ENCODE data around the gene GP1BB. TPM values are rescaled to one million over a fixed set of nuclear protein-coding genes. Genes with fewer than 3 reads are reported as not detected.

GP1BB gene
- polyA plus RNA-seq, 1 experiment: 0.20 TPM

GRCh38 chr22:19761725-19762567 is 38.6 kb downstream of the GP1BB start:
- ChIA-PET CTCF (no interaction called here), POLR2A (no interaction called here)
- TF ChIP-seq, protein P1, sequence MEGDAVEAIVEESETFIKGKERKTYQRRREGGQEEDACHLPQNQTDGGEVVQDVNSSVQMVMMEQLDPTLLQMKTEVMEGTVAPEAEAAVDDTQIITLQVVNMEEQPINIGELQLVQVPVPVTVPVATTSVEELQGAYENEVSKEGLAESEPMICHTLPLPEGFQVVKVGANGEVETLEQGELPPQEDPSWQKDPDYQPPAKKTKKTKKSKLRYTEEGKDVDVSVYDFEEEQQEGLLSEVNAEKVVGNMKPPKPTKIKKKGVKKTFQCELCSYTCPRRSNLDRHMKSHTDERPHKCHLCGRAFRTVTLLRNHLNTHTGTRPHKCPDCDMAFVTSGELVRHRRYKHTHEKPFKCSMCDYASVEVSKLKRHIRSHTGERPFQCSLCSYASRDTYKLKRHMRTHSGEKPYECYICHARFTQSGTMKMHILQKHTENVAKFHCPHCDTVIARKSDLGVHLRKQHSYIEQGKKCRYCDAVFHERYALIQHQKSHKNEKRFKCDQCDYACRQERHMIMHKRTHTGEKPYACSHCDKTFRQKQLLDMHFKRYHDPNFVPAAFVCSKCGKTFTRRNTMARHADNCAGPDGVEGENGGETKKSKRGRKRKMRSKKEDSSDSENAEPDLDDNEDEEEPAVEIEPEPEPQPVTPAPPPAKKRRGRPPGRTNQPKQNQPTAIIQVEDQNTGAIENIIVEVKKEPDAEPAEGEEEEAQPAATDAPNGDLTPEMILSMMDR (IDR thresholded peaks at IDR 0.05; ENCODE audit: low read depth, low read length): no peak
- peaks cover 21% of the 10 kb centered on the region; the same call in 1 of the 2 replicates for H3K9me3 ChIP-seq (ENCODE audit: control insufficient read depth, insufficient read depth, low read length)
- no peak overlapping the region for H3K27ac ChIP-seq (ENCODE audit: low read depth, low read length)
- H3K27me3 ChIP-seq (ENCODE audit: control insufficient read depth, insufficient read depth, low read length): peaks cover 78% of the 10 kb centered on the region
- no peak for DNase-seq (ENCODE audit: low read depth, low spot score)
- H3K4me3 ChIP-seq (ENCODE audit: low read depth, low read length): no peak overlapping the region

DNA sequence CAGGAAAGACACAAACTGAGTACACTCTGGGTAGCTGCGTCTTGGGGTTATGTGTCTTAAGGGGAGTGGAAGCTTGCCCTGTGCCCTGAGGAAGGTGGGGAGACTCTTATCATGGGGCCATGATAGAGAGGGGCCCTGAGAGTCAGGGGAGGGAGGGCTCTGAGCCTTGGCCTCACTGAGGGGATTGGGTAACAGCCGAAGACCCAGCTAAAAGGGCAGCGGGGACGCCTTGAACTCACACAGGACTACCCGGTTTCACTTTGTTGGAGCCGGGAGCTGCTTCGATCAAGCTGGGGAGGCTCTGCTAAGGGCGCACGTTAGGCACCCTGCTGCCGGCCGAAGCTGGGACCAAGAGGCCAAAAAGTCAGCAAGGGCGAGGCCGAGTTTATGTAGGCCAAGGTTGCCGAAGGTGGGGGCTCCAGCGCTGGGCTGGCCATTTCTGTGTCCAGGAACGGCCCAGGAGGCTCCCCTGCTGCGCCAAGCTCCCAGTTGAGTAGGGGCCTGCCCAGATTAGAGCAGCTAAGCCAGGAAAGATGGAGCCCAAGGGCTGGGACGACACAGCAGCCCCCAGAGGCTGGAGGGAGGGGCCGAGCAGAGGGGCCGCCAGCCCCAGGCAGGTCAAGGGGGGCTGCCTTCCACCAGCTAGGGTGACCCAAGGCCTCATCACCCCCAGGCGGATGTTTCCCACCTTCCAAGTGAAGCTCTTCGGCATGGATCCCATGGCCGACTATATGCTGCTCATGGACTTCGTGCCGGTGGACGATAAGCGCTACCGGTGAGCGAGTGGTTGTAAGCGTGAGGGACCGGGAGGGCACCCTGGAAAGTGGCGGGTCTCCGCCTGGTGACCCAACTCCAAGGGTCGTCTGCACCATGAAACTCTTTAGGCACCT is 39.5 kb downstream of the GP1BB start:
- ChIA-PET POLR2A (interaction anchor here (0.8 kb wide), 1 partner anchor 92 kb away, joined by 3 read pairs; the partner anchor contains the start of genes GNB1L and RTL10), CTCF (no interaction called here)
- H3K9me3 ChIP-seq (ENCODE audit: control insufficient read depth, insufficient read depth, low read length): peaks cover 21% of the 10 kb centered on the region; the same call in 1 of the 2 replicates
- H3K27me3 ChIP-seq (ENCODE audit: control insufficient read depth, insufficient read depth, low read length): peaks cover 78% of the 10 kb centered on the region
- DNase-seq (ENCODE audit: low read depth, low spot score): no peak
- H3K4me3 ChIP-seq (ENCODE audit: low read depth, low read length): no peak overlapping the region
- TF ChIP-seq, protein P1 (IDR thresholded peaks at IDR 0.05; ENCODE audit: low read depth, low read length): no peak
- no peak overlapping the region for H3K27ac ChIP-seq (ENCODE audit: low read depth, low read length)

DNA sequence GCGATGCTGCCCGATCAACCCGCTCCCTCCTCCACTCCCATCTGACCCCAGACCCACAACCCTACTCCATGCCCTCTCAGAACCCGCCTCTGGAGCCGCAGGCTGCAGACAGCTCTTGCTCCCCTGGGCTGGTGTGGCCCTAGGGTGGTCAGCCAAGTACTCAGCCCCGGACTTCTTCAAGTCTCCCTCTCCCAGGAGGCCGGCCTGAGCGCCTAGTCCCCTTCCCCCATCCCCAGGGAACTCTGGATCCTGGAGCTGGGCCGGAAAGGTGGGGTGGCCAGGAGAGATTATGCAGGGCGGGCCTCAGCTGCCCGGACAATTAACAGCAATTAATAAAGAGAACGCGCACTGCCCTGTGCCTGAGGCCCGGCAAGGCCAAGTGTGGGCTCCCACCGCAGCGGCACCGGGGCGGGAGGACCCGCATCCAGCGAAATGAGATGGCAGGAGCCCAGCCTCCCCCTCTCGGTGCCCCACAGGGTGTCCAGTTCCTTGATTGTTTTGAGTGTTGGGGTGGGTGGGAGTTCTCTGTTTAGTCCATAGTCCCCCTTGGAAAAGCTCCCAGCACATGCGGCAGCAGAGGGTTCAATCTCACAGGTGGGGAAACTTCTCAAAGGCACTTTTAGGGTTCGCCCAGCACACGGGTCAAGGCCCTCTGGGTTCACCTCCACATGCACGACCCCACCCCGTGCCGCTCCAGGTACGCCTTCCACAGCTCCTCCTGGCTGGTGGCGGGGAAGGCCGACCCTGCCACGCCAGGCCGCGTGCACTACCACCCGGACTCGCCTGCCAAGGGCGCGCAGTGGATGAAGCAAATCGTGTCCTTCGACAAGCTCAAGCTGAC is 40.3 kb downstream of the GP1BB start:
- TF ChIP-seq, protein P1 (IDR thresholded peaks at IDR 0.05; ENCODE audit: low read depth, low read length): no peak
- H3K27me3 ChIP-seq (ENCODE audit: control insufficient read depth, insufficient read depth, low read length): peaks cover 80% of the 10 kb centered on the region
- no peak overlapping the region for H3K27ac ChIP-seq (ENCODE audit: low read depth, low read length)
- DNase-seq (ENCODE audit: low read depth, low spot score): no peak
- no peak overlapping the region for H3K4me3 ChIP-seq (ENCODE audit: low read depth, low read length)
- H3K9me3 ChIP-seq (ENCODE audit: control insufficient read depth, insufficient read depth, low read length): peaks cover 21% of the 10 kb centered on the region; the same call in 1 of the 2 replicates
- ChIA-PET CTCF (interaction anchor here (1.2 kb wide), 1 partner anchor 33 kb away, joined by 4 read pairs; no protein-coding TSS in a partner anchor), POLR2A (interaction anchor here (0.5 to 0.8 kb wide), 3 partner anchors 15 to 101 kb away, joined by 3 to 5 read pairs (median 4); partner anchors contain the start of genes GNB1L and RTL10)

DNA sequence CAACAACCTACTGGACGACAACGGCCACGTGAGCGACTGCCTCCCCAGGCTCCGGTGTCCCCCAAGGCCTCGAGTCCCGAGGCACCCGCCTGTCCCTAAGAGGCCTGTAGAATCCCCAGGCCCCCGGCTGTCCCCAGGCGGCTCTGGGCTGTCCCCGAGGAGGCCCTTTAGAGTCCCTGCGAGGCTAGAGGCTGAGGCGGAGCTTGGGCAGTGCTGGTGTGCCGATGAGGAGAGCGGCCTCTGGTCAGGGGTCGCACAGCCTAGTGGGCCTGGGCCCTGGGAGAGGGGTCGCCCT is 40.9 kb downstream of the GP1BB start:
- DNase-seq (ENCODE audit: low read depth, low spot score): no peak
- peaks cover 21% of the 10 kb centered on the region; the same call in 1 of the 2 replicates for H3K9me3 ChIP-seq (ENCODE audit: control insufficient read depth, insufficient read depth, low read length)
- ChIA-PET CTCF (interaction anchor here (1.2 kb wide), 1 partner anchor 34 kb away, joined by 4 read pairs; no protein-coding TSS in a partner anchor), POLR2A (interaction anchor here (0.6 kb wide), 1 partner anchor 14 kb away, joined by 4 read pairs; no protein-coding TSS in a partner anchor)
- H3K27me3 ChIP-seq (ENCODE audit: control insufficient read depth, insufficient read depth, low read length): peaks cover 77% of the 10 kb centered on the region
- H3K27ac ChIP-seq (ENCODE audit: low read depth, low read length): no peak overlapping the region
- no peak overlapping the region for H3K4me3 ChIP-seq (ENCODE audit: low read depth, low read length)
- TF ChIP-seq, protein P1 (IDR thresholded peaks at IDR 0.05; ENCODE audit: low read depth, low read length): no peak
